Spleen (tissue), 7 donors: Measurements from ENCODE around the gene STK24.

Source experiments
- POLR2A ChIP-seq, 3 donors: fragments of 450-650 bp; IDR thresholded peaks; one replicate each; pipeline ENCODE4 v1.5.1; 2017; ENCODE audit warnings: antibody characterized with exemption in 3 of 3, mild to moderate bottlenecking in 1 of 3
- TF ChIP-seq, protein P1 (sequence below), 11 experiments: fragments of 200-600 bp in 7 of 11; fragments of 450-650 bp in 4 of 11; sonication (generic) in 4 of 11; IDR thresholded peaks in 8 of 11; conservative IDR thresholded peaks in 3 of 11; 1 replicate in 7 of 11; 2 replicates in 4 of 11; pipeline versions ENCODE4 v1.4.0 to v1.8.0; 2016 to 2021; ENCODE audit warnings: antibody characterized with exemption in 11 of 11, inconsistent platforms in 4 of 11, mild to moderate bottlenecking in 1 of 11
- donor health status: DM: no; HTN: no; CAD: no; lungs with moderate emphysema.
- donor health status: DM: no; HTN: no; CAD: no.
- donor health status: DM: no; HTN: no; CAD: no.

DNA sequence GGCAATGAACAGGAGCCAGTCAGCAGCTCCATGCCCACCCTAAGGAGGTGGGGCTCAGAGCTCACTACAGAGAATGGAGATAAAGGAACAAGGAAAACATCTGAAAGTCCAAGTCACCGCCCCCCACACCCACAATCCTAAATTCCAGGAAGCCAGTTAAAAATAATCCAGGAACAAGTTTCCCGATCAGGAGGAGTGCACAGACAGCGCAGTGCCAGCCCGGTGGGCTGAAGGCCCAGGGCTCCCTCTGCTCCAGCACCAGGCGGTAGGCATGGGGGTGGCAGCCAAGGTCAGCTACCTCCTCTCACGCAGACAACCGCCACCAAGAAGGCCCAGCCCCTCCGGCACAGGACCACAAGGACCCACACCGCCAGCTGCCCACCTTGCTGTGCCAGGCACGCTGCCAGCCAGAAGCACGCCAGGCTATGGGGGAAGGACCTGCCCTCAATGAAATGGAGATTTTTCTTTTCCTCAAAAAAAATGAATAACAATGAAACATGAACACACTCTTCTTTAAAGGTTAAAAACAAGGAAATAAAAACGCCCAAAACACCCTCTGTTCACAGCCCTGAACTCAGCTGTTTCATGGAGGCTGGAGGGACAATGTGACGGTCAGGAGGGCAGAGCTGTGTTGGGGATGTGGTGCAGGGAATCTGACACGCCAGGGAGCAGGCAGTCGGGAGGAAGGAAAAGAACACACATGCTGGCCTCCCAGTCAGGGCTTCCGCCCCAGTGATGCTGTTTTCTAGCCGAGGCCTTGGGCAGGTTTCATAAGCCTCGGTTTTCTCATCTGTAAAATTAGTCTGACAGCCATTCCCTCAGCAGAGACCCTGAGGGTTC is 11.0 kb downstream of the STK24 start:
- TF ChIP-seq, protein P1, sequence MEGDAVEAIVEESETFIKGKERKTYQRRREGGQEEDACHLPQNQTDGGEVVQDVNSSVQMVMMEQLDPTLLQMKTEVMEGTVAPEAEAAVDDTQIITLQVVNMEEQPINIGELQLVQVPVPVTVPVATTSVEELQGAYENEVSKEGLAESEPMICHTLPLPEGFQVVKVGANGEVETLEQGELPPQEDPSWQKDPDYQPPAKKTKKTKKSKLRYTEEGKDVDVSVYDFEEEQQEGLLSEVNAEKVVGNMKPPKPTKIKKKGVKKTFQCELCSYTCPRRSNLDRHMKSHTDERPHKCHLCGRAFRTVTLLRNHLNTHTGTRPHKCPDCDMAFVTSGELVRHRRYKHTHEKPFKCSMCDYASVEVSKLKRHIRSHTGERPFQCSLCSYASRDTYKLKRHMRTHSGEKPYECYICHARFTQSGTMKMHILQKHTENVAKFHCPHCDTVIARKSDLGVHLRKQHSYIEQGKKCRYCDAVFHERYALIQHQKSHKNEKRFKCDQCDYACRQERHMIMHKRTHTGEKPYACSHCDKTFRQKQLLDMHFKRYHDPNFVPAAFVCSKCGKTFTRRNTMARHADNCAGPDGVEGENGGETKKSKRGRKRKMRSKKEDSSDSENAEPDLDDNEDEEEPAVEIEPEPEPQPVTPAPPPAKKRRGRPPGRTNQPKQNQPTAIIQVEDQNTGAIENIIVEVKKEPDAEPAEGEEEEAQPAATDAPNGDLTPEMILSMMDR (IDR thresholded peaks at IDR 0.05 in 8 of 11, conservative IDR thresholded peaks at IDR 0.05 in 3 of 11): peak in 1 of 11 experiments; percentile 7
- no peak for TF ChIP-seq POLR2A (IDR thresholded peaks at IDR 0.05)
